ENCODE results near the gene TRIM34. TPM values are rescaled to one million over a fixed set of nuclear protein-coding genes. Genes with fewer than 3 reads are reported as not detected.
"Not testable (repeated sequence)": the region's sequence is repeated elsewhere in the genome, so short reads cannot be mapped to it uniquely, and the experiment has no call there.

Gene TRIM34
- total RNA-seq: 1 to 10 TPM; 3.7 to 9.6 (median 6.6) TPM

- TF ChIP-seq CTCF (IDR thresholded peaks at IDR 0.05): no peak
- peak; percentile 95 for ATAC-seq (ENCODE audit: low FRiP score)
- no peak for DNase-seq (ENCODE audit: low spot score)
These were observed at the start of gene TRIM34 for GRCh38 chr11:5624489-5625279. TRIM34 (plus strand) TSS chr11:5625001; CDS start chr11:5632332, 7,331 bp downstream.

- DNase-seq (ENCODE audit: low spot score) (no peak), ATAC-seq (ENCODE audit: low FRiP score) (no peak)
- TF ChIP-seq CTCF (IDR thresholded peaks at IDR 0.05): no peak
These were observed 49.6 kb upstream of the TRIM34 start for GRCh38 chr11:5575152-5575551.

GRCh38 chr11:5577101-5577500, 47.7 kb upstream of the TRIM34 start:
- TF ChIP-seq CTCF (IDR thresholded peaks at IDR 0.05): no peak
- no peak for DNase-seq (ENCODE audit: low spot score)
- ATAC-seq (ENCODE audit: low FRiP score): no peak

GRCh38 chr11:5580577-5580976, 44.2 kb upstream of the TRIM34 start, which contains the start of gene OR52B6:
OR52B6 (plus strand) TSS chr11:5580877; CDS start chr11:5580877, 0 bp downstream.
- DNase-seq (ENCODE audit: low spot score): no peak
- ATAC-seq (ENCODE audit: low FRiP score): no peak
- TF ChIP-seq CTCF (IDR thresholded peaks at IDR 0.05): no peak

- DNase-seq (ENCODE audit: low spot score) (no peak), ATAC-seq (ENCODE audit: low FRiP score) (no peak)
- no peak for TF ChIP-seq CTCF (IDR thresholded peaks at IDR 0.05)
These were observed 43.8 kb upstream of the TRIM34 start for GRCh38 chr11:5581014-5581413.

GRCh38 chr11:5584458-5584857, 40.3 kb upstream of the TRIM34 start:
- not testable (repeated sequence) for DNase-seq (ENCODE audit: low spot score); ATAC-seq (ENCODE audit: low FRiP score)

GRCh38 chr11:5589906-5590305, 34.9 kb upstream of the TRIM34 start:
- ATAC-seq (ENCODE audit: low FRiP score); DNase-seq (ENCODE audit: low spot score): not testable (repeated sequence)

- DNase-seq (ENCODE audit: low spot score): no peak
- no peak for ATAC-seq (ENCODE audit: low FRiP score)
- TF ChIP-seq CTCF (IDR thresholded peaks at IDR 0.05): no peak
These were observed 33.2 kb upstream of the TRIM34 start for GRCh38 chr11:5591613-5592012.
